Activated naive CD4-positive, alpha-beta T cell treated with anti-CD3 and anti-CD28 coated beads, Interleukin-2, amount 50 U/mL, for 24 hours (primary cell): Measurements from ENCODE around the gene HSD17B10.
"Not testable (repeated sequence)": the region's sequence is repeated elsewhere in the genome, so short reads cannot be mapped to it uniquely, and the experiment has no call there.

Source experiments
- H3K27ac Mint-ChIP-seq: one replicate; pipeline ENCODE4 v1.8.0; 2021; ENCODE audit warnings: mild to moderate bottlenecking, mixed read lengths
- H3K27me3 Mint-ChIP-seq: one replicate; pipeline ENCODE4 v1.8.0; 2021; ENCODE audit warnings: mixed read lengths
- H3K36me3 Mint-ChIP-seq: one replicate; pipeline ENCODE4 v1.8.0; 2021; ENCODE audit warnings: mixed read lengths
- H3K4me1 Mint-ChIP-seq: one replicate; pipeline ENCODE4 v1.8.0; 2021; ENCODE audit warnings: mixed read lengths
- H3K4me3 Mint-ChIP-seq: one replicate; pipeline ENCODE4 v1.8.0; 2021; ENCODE audit warnings: mild to moderate bottlenecking, mixed read lengths
- H3K9me3 Mint-ChIP-seq: one replicate; pipeline ENCODE4 v1.8.0; 2021; ENCODE audit warnings: mixed read lengths

HSD17B10 gene

GRCh38 chrX:53441531-53442321, 7.6 kb upstream of the HSD17B10 start:
- Mint-ChIP-seq H3K36me3 (no peaks in the 10 kb centered on the region), H3K4me3 (peak overlapping the region; percentile 82), H3K27me3 (no peaks in the 10 kb centered on the region), H3K4me1 (peaks cover 5% of the 10 kb centered on the region), H3K9me3 (no peaks in the 10 kb centered on the region), H3K27ac (no peak overlapping the region)

- peaks cover 5% of the 10 kb centered on the region for H3K4me1 Mint-ChIP-seq
- no peaks in the 10 kb centered on the region for H3K36me3 Mint-ChIP-seq
- H3K4me3 Mint-ChIP-seq = peak overlapping the region; percentile 82
- no peaks in the 10 kb centered on the region for H3K9me3 Mint-ChIP-seq
- H3K27me3 Mint-ChIP-seq = no peaks in the 10 kb centered on the region
- H3K27ac Mint-ChIP-seq = no peak overlapping the region
These were observed 6.7 kb upstream of the HSD17B10 start for GRCh38 chrX:53440621-53441517.

GRCh38 chrX:53440101-53440500, 5.9 kb upstream of the HSD17B10 start:
- Mint-ChIP-seq H3K36me3 (no peaks in the 10 kb centered on the region), H3K9me3 (no peaks in the 10 kb centered on the region), H3K27me3 (no peaks in the 10 kb centered on the region), H3K4me3 (peak overlapping the region; percentile 70), H3K4me1 (peaks cover 7% of the 10 kb centered on the region), H3K27ac (peak overlapping the region; percentile 18)

GRCh38 chrX:53438832-53439230, 4.7 kb upstream of the HSD17B10 start:
- H3K9me3 Mint-ChIP-seq = no peaks in the 10 kb centered on the region
- H3K27me3 Mint-ChIP-seq = no peaks in the 10 kb centered on the region
- peaks cover 19% of the 10 kb centered on the region for H3K4me1 Mint-ChIP-seq
- H3K4me3 Mint-ChIP-seq = no peak overlapping the region
- no peak overlapping the region for H3K27ac Mint-ChIP-seq
- H3K36me3 Mint-ChIP-seq = peaks cover 1% of the 10 kb centered on the region

GRCh38 chrX:53438174-53438831, 4.1 kb upstream of the HSD17B10 start:
- Mint-ChIP-seq H3K36me3 (peaks cover 1% of the 10 kb centered on the region), H3K9me3 (no peaks in the 10 kb centered on the region), H3K27ac (no peak overlapping the region), H3K27me3 (no peaks in the 10 kb centered on the region), H3K4me1 (peaks cover 19% of the 10 kb centered on the region), H3K4me3 (no peak overlapping the region)

- Mint-ChIP-seq H3K4me1 (peaks cover 19% of the 10 kb centered on the region), H3K36me3 (peaks cover 1% of the 10 kb centered on the region), H3K27me3 (no peaks in the 10 kb centered on the region), H3K27ac (no peak overlapping the region), H3K9me3 (no peaks in the 10 kb centered on the region), H3K4me3 (no peak overlapping the region)
These were observed 3.0 kb upstream of the HSD17B10 start for GRCh38 chrX:53437206-53437605.

GRCh38 chrX:53435997-53436396, 1.8 kb upstream of the HSD17B10 start:
- Mint-ChIP-seq H3K4me3 (no peak overlapping the region), H3K27ac (no peak overlapping the region), H3K9me3 (no peaks in the 10 kb centered on the region), H3K27me3 (no peaks in the 10 kb centered on the region), H3K36me3 (peaks cover 1% of the 10 kb centered on the region), H3K4me1 (peaks cover 19% of the 10 kb centered on the region)

- Mint-ChIP-seq H3K4me1 (peaks cover 11% of the 10 kb centered on the region), H3K4me3 (no peak overlapping the region), H3K27me3 (no peaks in the 10 kb centered on the region), H3K36me3 (peaks cover 1% of the 10 kb centered on the region), H3K27ac (no peak overlapping the region), H3K9me3 (no peaks in the 10 kb centered on the region)
These were observed 3.9 kb downstream of the HSD17B10 start for GRCh38 chrX:53430231-53430630.

GRCh38 chrX:53429755-53430154, 4.4 kb downstream of the HSD17B10 start:
- Mint-ChIP-seq H3K4me3 (no peak overlapping the region), H3K9me3 (no peaks in the 10 kb centered on the region), H3K4me1 (peaks cover 8% of the 10 kb centered on the region), H3K27me3 (no peaks in the 10 kb centered on the region), H3K36me3 (peaks cover 1% of the 10 kb centered on the region), H3K27ac (no peak overlapping the region)

GRCh38 chrX:53422861-53423306, 11.3 kb downstream of the HSD17B10 start, which contains the start of gene RIBC1:
Gene RIBC1 (plus strand): TSS chrX:53422873. CDS start chrX:53426277, 3,404 bp downstream.
- Mint-ChIP-seq H3K4me1 (peaks cover 25% of the 10 kb centered on the region), H3K27me3 (no peaks in the 10 kb centered on the region), H3K4me3 (peak within 1 kb of the TSS; percentile 97), H3K27ac (peak within 1 kb of the TSS; percentile 98), H3K9me3 (no peaks in the 10 kb centered on the region), H3K36me3 (peaks cover 2% of the 10 kb centered on the region)

GRCh38 chrX:53422086-53422860, 11.9 kb downstream of the HSD17B10 start, which contains the start of gene SMC1A:
Gene SMC1A (minus strand): TSS chrX:53422654. CDS start chrX:53422600, 54 bp downstream.
- Mint-ChIP-seq H3K4me1 (peaks cover 30% of the 10 kb centered on the region), H3K27ac (peak within 1 kb of the TSS; percentile 98), H3K9me3 (no peaks in the 10 kb centered on the region), H3K36me3 (peaks cover 2% of the 10 kb centered on the region), H3K4me3 (peak within 1 kb of the TSS; percentile 97), H3K27me3 (no peaks in the 10 kb centered on the region)

- Mint-ChIP-seq H3K27me3 (no peaks in the 10 kb centered on the region), H3K27ac (peak overlapping the region; percentile 98), H3K4me1 (peaks cover 30% of the 10 kb centered on the region), H3K9me3 (no peaks in the 10 kb centered on the region), H3K36me3 (peaks cover 2% of the 10 kb centered on the region), H3K4me3 (peak overlapping the region; percentile 97)
These were observed 12.4 kb downstream of the HSD17B10 start for GRCh38 chrX:53421772-53422085.

GRCh38 chrX:53421125-53421524, 13.0 kb downstream of the HSD17B10 start:
- Mint-ChIP-seq H3K36me3 (peaks cover 2% of the 10 kb centered on the region), H3K4me3 (peak overlapping the region; percentile 97), H3K27ac (peak overlapping the region; percentile 98), H3K4me1 (peaks cover 30% of the 10 kb centered on the region), H3K27me3 (no peaks in the 10 kb centered on the region), H3K9me3 (no peaks in the 10 kb centered on the region)

- H3K9me3 Mint-ChIP-seq, H3K27me3 Mint-ChIP-seq, H3K27ac Mint-ChIP-seq, H3K36me3 Mint-ChIP-seq: not testable (repeated sequence)
- Mint-ChIP-seq H3K4me3 (peak overlapping the region; percentile 97), H3K4me1 (peaks cover 30% of the 10 kb centered on the region)
These were observed 13.8 kb downstream of the HSD17B10 start for GRCh38 chrX:53420351-53420750.

GRCh38 chrX:53412446-53412845, 21.7 kb downstream of the HSD17B10 start:
- no peaks in the 10 kb centered on the region for H3K9me3 Mint-ChIP-seq
- peaks cover 12% of the 10 kb centered on the region for H3K4me1 Mint-ChIP-seq
- H3K27me3 Mint-ChIP-seq = no peaks in the 10 kb centered on the region
- H3K27ac Mint-ChIP-seq = no peak overlapping the region
- H3K4me3 Mint-ChIP-seq = no peak overlapping the region
- H3K36me3 Mint-ChIP-seq = peaks cover 5% of the 10 kb centered on the region
